HG03439 (cell line): ENCODE data around the gene HSD3B7.

Experiments used
- ATAC-seq: cut with Tn5 transposase; IDR thresholded peaks from one replicate; pipeline ENCODE4 v1.9.1; 2021; ENCODE audit warnings: mild to moderate bottlenecking, moderate library complexity; ENCODE audit not compliant: unreplicated experiment

HSD3B7 gene

DNA sequence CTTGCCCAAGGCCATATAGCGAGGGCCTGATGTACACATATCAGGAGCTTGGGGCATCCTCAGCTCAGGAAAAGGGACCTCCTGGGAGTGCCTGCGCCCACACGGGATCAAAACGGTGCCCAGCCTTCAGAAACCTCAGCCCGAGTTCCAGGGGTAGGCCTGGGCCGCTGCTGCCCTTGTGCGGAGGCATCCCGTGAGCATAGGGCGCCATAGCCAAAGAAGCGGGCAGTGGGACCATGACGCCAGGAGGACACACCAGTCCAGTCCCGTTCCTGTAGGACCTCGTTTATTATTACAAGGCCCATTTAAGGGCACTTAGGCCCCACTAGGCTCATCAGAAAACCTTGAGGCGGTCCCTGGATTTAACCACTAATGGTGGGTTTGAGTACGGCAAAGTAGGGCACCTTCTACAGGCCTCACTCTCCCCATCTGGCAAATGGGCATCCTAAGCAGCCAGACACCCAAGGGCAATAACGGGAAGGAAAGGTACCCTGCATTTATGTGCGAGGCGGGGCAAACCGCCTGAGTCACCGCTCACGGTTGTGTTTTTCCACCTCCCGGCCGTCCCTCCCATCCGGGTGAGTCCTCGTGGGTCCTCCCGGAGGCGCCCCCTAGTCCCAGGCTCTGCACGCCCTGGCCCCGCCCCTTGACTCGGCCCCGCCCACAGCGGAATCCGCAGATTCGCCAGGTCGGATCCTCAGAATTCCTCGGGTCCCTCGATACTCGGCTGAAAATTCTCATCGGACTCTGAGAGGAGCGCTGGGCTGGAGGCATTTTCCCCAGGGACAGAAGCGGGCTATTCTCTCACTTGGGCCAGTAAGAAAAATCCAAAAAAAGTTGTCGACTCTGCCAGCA is 28.2 kb upstream of the HSD3B7 start:
- peak; percentile 50 for ATAC-seq

DNA sequence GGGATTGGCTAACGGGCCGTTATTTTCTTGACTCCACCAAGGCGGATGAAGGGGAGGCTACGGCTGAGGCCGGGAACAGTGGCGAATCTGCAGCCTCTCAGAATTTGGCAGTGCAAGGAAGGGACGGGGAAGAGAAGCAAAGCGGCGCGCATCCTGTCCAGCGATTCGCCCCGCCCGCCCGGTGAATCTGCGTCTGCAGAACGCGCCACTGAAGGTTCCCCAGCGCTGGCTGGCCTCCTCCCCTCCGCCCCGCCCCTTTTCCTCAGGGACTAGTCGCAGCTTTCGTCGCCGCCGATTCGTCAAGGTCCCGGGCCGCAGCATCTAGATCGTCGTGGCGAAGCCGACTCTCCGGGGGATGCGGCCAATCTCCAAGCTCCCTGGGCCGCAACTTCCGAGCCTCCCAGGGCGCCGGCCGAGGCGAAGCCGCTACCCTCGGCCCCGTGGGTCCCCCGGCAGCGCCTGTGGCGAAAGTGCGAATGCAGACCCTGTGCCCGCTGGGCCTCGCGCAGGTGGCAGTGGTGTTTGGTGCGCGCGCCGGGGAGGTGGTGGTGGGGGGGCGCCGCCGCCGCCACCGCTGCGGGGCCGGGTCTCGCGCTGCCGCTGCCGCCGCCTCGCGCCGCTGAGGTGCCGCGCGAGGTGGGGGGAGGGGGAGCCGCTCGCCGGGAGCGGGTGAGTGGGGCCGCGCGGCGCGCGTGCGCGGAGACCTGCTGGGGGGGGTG is 27.4 kb upstream of the HSD3B7 start, which contains the start of gene SETD1A:
Gene SETD1A (plus strand): TSS at position 299 of the 719 bp plus-strand sequence. CDS start 978 bp downstream, outside the sequence.
- ATAC-seq: peak; percentile 73

DNA sequence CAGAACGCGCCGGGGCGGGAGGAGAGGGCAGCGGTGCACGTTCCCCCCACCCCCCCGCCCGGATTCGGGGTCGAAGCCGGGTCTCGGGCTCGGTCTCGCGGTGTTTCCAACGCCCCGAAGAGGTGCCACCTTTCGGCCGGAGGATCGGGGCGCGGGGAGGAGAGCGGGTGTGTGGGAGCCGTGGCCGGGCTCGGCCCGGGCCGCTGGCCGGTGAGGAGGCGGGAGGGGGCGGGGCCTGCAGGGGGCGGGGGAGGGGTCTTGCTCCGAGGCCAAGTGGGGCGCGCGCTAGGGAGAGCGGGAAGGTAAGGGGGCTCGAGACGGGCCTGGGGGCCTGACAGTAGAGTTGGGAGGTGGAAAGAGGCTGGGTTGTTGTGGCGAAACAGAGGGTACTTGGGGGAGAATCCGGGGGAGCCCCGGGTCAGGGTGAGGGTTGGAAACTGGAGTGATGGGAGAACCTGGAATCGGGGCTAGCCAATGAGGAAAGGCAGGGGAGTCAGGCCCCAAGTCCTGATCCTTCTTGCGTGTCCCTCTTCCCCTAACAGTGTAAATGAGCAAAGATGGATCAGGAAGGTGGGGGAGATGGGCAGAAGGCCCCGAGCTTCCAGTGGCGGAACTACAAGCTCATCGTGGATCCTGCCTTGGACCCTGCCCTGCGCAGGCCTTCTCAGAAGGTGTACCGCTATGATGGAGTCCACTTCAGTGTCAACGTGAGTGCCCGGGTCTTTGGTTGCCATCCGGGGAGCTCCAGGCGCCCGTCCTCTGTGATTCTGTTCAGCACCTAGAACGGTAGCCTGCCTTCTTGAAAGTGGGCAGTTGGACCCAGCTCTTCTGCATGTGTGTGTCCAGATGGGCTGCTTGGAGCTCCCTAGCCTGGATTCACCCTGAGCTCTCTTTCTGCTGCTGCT is 26.6 kb upstream of the HSD3B7 start:
- peak; percentile 23 for ATAC-seq

DNA sequence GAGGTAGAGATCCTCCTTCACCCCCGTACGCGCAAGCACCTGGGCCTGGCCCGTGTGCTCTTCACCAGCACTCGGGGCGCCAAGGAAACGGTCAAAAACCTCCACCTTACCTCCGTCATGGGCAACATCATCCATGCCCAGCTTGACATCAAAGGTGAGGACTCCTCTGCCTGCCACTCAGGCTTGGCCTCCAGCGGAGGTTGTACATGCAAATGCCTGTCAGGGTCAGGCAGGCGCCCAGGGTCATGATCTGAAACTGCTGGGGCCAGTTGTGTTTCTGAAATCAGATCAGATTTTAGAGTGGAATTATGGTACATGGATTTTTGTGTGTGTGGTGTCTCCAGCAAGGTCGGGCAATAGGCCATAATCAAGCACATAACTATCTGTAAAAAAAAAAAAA is 23.6 kb upstream of the HSD3B7 start:
- ATAC-seq: no peak

DNA sequence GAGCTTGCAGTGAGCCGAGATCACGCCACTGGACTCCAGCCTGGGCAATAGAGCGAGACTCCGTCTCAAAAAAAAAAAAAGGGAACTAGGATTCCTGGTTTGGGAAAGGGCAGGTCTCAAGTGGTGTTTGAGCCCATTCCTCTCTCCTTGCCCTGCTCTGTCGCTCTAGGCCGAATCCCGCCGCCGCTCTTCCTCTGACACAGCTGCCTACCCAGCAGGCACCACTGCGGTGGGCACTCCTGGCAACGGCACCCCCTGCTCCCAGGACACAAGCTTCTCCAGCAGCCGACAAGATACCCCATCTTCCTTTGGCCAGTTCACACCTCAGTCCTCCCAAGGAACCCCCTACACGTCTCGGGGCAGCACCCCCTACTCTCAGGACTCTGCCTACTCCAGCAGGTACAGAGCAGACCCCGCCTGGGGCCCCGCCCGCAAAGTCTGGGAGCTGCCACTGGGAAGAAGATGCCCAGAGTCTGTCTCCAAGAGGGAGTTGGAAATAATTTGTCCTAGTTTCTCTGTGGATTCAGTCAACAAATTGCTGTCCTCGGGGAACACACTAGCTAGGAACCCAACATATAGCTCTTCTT is 21.0 kb upstream of the HSD3B7 start:
- ATAC-seq: no peak

DNA sequence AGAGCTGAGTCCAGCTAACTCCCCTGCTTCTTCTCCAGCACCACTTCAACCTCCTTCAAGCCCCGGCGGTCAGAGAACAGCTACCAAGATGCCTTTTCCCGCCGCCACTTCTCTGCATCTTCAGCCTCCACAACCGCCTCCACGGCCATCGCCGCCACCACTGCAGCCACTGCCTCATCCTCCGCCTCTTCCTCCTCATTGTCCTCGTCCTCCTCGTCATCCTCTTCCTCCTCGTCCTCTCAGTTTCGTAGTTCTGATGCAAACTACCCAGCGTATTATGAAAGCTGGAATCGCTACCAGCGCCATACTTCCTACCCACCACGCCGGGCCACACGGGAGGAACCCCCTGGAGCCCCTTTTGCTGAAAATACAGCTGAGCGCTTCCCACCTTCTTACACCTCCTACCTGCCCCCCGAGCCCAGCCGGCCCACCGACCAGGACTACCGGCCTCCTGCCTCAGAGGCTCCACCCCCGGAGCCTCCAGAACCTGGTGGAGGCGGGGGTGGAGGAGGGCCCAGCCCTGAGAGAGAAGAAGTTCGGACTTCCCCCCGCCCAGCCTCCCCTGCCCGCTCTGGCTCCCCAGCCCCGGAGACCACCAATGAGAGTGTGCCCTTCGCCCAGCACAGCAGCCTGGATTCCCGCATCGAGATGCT is 20.3 kb upstream of the HSD3B7 start:
- ATAC-seq: no peak

DNA sequence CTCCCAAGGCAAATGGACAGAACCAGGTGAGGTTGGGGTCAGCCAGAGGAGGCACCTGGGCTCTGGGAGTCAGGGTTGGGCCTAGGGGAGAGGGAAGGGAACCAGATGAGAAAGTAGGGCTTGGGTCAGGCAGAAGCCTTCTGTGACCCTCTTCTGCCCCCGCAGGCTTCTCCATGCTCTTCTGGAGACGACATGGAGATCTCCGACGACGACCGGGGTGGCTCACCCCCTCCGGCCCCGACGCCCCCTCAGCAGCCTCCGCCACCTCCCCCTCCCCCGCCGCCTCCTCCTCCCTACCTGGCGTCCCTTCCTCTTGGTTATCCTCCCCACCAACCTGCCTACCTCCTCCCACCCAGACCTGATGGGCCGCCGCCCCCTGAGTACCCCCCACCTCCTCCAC is 19.6 kb upstream of the HSD3B7 start:
- no peak for ATAC-seq

DNA sequence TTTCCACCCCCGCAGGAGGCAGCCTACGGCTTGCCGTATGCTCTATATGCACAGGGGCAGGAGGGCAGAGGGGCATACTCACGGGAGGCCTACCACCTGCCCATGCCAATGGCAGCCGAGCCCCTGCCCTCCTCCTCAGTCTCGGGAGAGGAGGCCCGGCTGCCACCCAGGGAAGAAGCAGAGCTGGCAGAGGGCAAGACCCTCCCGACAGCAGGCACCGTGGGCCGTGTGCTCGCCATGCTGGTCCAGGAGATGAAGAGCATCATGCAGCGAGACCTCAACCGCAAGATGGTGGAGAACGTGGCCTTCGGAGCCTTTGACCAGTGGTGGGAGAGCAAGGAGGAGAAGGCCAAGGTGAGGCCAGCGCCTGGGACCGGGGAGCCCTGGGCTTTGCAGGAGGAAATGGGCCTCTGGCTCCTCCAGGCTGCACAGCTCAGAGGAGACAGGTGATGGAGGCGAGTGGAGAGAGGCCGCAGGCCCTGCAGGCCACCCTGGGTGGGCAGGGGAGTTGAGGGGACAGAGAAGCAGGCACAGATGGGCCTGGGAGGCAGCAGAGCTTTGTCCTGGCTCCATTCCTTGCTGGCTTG is 18.9 kb upstream of the HSD3B7 start:
- ATAC-seq: no peak

DNA sequence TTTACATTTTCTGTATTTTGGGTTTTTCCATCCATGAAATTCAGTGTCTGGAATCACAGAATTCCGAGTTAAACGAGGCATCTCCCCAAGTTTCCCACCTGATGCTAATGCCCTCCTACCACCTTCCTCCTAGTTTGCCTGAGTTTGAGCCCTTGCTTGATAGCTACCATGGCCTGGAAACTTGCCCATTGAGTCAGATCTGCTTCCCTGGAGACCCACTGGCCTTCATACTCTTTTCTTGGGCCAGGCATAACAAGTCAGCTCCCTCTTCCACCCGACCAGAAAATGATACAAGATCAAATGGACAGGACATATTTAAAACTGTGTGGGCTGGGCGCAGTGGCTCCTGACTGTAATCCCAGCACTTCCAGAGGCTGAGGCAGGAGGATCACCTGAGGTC is 17.2 kb upstream of the HSD3B7 start:
- no peak for ATAC-seq

DNA sequence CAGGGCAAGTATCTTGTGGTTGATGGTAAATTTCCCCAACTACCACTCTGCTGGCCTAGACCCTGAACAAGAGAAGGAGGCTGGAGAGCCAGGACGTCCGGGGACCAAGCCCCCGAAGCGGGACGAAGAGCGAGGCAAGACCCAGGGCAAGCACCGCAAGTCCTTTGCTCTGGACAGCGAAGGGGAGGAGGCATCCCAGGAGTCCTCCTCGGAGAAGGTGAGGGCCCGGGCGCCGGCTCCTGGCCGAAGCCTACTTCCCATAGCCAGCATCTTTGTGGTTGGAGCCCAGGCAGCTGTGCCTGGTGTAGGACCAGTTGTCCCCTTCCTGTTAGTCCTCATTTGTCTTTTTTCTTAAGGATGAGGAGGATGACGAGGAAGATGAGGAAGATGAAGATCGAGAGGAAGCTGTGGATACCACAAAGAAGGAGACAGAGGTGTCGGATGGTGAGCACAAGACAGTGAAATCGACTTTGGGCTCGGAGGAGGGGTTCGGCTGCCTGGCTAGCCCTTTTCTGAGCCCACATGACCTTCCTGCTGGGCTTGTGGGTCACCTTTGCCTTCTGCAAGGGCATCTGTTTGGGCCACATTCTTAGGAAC is 15.7 kb upstream of the HSD3B7 start:
- ATAC-seq: no peak

DNA sequence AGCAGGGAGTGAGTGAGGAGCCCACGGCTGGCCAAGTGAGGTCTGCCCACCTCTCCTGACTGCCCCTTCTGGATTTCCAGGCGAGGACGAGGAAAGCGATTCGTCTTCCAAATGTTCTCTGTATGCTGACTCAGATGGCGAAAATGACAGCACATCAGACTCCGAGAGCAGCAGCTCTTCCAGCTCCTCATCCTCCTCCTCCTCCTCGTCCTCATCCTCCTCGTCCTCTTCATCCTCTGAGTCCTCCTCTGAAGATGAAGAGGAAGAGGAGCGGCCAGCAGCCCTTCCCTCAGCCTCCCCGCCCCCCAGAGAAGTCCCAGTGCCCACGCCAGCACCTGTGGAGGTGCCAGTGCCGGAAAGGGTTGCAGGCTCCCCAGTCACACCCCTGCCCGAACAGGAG is 13.7 kb upstream of the HSD3B7 start:
- no peak for ATAC-seq

DNA sequence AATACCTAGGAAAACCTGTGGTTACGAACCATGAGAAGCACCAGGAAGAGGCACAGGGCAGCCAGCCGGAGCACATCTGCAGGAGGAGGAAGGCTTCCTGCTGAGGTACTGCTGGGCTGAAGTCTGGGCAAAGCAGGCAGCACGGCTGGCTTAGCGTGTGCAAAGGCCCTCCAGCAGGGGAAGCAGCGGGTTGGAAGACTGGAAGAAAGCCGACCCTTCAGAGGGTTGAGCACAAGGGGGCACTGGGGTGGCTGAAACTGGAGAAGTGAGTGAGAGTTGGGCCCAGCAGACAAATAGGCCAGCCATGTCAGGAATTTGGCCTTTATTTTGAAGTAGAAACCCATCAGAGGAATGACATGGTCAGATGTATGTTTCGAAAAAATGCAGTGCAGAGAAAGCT is 12.1 kb upstream of the HSD3B7 start:
- ATAC-seq: no peak

DNA sequence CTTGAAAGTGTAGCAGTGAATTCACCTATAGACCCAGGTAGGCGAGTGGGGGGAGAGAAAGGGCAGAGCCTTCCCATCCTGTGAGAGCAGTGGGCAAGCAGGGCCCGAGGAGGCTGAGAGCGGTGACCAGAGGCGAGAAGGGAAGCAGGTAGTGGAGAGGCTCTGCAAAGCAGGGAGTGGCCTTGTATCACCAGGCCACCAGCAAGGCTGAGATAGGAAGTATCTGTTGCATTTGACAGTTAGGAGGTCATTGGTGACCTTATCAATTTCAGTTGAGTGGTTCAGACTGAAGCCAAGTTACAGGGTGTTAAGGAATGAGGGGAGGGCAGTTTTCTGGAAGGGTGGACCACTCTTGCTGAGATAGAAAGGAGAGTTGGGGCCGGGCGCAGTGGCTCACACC is 10.7 kb upstream of the HSD3B7 start:
- ATAC-seq: no peak

DNA sequence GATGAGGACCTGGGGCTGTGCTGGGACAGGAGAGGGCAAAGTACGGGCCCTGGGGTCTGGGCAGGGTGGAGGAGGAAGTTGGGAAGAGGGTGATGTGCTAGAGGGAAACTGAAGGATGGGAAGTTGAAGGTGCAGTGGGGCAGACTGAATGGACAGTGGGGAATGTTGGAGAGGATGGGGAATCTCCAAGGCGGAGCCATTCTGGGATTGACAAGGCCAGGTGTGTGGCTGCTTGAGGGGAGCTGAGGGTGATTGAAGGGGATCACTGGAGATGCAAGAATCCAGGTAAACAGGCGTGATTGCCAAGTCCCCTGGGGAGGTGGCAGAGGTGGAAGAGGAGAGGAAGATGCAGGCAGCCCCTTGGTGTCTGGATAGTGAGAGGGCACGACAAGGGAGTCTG is 8.5 kb upstream of the HSD3B7 start:
- no peak for ATAC-seq

DNA sequence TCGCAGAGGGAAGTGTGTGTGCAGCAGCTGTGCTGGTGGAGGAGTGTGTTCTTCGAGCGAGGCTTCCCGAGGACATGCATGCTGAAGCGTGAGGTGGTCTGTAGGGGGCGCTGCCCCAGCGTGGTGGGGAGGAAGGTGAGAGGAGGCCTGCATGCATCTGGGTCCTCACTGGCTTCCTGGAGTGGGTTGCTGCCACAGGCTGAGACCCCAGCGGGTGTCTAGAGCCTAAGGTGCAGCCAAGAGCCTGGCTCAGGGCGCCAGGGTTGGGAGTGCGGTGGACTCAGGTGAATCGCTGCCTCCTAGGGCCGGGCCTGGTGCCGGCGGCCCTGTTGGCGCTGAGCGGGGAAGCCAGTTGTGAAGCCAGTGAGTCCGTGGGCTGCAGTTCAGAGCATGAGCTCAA is 7.5 kb upstream of the HSD3B7 start:
- ATAC-seq: no peak

DNA sequence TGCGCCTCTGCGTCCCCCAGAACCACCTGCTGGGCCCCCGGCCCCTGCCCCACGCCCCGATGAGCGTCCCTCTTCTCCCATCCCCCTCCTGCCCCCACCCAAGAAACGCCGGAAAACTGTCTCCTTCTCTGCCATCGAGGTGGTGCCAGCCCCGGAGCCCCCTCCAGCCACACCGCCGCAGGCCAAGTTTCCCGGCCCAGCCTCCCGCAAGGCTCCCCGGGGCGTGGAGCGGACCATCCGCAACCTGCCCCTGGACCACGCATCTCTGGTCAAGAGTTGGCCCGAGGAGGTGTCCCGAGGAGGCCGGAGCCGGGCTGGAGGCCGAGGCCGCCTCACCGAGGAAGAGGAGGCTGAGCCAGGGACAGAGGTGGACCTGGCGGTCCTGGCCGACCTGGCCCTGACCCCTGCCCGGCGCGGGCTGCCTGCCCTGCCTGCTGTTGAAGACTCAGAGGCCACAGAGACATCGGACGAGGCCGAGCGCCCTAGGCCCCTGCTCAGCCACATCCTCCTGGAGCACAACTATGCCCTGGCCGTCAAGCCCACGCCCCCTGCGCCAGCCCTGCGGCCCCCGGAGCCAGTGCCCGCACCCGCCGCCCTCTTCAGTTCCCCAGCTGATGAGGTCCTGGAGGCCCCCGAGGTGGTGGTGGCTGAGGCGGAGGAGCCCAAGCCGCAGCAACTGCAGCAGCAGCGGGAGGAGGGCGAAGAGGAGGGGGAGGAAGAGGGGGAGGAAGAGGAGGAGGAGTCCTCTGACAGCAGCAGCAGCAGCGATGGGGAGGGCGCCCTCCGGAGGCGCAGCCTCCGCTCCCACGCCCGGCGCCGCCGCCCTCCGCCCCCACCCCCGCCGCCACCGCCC is 5.6 kb upstream of the HSD3B7 start:
- ATAC-seq: no peak

DNA sequence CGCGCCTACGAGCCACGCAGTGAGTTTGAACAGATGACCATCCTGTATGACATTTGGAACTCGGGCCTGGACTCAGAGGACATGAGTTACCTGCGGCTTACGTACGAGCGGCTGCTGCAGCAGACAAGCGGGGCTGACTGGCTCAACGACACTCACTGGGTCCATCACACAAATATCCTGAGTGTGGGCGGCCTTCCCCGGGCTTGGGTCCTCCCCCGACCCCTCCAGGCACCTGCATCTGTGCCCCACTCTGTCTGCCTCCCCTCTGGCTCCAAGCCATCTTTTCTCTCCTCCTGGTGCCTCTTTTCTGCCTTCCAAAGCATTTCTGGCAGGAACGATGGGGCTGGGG is 5.0 kb upstream of the HSD3B7 start:
- ATAC-seq: no peak

DNA sequence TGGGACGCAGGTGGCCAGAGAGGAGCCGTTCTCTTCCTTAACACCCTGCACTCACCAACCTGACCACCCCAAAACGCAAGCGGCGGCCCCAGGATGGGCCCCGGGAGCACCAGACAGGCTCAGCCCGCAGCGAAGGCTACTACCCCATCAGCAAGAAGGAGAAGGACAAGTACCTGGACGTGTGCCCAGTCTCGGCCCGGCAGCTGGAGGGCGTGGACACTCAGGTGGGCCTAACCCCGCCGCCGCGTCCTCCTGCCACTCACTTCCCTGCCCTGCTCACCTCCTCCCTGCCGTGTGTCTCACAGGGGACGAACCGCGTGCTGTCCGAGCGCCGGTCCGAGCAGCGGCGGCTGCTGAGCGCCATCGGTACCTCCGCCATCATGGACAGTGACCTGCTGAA is 4.6 kb upstream of the HSD3B7 start:
- no peak for ATAC-seq

DNA sequence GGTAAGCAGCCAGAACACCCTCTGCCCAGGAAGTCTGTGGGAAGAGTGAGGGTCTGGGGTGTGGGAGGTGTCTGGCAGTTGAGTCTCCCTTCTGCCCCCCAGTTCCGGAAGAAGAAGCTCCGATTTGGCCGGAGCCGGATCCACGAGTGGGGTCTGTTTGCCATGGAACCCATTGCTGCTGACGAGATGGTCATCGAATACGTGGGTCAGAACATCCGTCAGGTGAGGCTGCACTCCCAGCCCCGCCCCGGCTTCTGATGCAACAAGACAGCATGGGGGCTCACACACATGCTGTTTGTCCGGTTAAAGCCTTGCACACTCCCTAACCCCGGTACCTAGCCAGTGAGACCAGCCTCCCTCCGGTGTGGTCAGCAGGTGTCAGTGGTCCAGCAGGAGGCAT is 4.0 kb upstream of the HSD3B7 start:
- no peak for ATAC-seq
